KOPT-K1 (cell line): Measurements from ENCODE around the gene TRAF1.

Experiments
- H3K27ac ChIP-seq: fragments of 200-600 bp; sonication (generic); 2 replicates; pipeline ENCODE4 v1.5.1; 2016; ENCODE audit warnings: antibody characterized with exemption, mild to moderate bottlenecking, low read depth, low read length; ENCODE audit not compliant: poor library complexity, severe bottlenecking
- H3K36me3 ChIP-seq: fragments of 200-600 bp; sonication (generic); 2 replicates; pipeline ENCODE4 v1.5.1; 2017; ENCODE audit warnings: antibody characterized with exemption, mild to moderate bottlenecking, low read length, moderate library complexity; ENCODE audit not compliant: insufficient read depth
- H3K9me3 ChIP-seq: fragments of 200-600 bp; sonication (generic); 2 replicates; pipeline ENCODE4 v1.5.1; 2017; ENCODE audit warnings: antibody characterized with exemption, low read length, mild to moderate bottlenecking; ENCODE audit not compliant: insufficient read depth, poor library complexity, severe bottlenecking

Gene TRAF1

DNA sequence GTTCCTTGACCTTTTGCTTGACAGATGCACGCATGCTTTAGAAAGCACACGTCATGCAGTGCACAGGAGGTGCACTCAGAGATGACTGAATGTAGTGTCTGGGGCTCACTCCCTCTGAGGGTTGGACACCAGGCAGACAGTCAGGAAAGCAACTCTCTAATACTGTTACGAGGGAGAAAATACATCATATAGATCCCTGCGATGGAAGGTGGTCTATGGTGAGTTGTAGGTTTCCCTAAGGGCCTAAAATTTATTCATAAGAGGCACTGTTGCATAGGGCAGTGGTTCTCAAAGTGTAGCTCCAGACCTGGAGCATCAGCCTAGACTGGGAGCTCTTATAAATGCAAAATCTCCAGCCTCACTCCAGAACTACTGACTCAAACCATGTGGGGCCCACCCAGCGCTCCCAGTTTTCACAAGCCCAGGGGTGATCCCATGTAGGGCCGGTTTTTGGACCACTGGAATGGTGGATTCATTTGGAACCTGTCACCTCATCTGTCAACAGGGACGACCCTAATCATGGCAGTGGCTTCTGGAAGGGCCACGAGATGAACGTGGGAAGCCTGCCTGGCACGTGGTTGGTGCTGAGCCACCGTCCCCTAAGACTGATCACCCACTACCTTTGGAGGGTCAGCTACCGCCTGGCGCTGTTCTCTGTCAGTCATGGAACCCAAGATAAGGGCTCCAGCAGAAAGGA lies 32.8 kb downstream of the TRAF1 start:
- Histone ChIP-seq H3K36me3 (no peaks in the 10 kb centered on the region), H3K9me3 (no peaks in the 10 kb centered on the region), H3K27ac (peak overlapping the region; percentile 98)

- Histone ChIP-seq H3K27ac (peak overlapping the region; percentile 98), H3K9me3 (no peaks in the 10 kb centered on the region), H3K36me3 (no peaks in the 10 kb centered on the region)
Observed at GRCh38 chr9:120892748-120893610, 33.6 kb downstream of the TRAF1 start.

DNA sequence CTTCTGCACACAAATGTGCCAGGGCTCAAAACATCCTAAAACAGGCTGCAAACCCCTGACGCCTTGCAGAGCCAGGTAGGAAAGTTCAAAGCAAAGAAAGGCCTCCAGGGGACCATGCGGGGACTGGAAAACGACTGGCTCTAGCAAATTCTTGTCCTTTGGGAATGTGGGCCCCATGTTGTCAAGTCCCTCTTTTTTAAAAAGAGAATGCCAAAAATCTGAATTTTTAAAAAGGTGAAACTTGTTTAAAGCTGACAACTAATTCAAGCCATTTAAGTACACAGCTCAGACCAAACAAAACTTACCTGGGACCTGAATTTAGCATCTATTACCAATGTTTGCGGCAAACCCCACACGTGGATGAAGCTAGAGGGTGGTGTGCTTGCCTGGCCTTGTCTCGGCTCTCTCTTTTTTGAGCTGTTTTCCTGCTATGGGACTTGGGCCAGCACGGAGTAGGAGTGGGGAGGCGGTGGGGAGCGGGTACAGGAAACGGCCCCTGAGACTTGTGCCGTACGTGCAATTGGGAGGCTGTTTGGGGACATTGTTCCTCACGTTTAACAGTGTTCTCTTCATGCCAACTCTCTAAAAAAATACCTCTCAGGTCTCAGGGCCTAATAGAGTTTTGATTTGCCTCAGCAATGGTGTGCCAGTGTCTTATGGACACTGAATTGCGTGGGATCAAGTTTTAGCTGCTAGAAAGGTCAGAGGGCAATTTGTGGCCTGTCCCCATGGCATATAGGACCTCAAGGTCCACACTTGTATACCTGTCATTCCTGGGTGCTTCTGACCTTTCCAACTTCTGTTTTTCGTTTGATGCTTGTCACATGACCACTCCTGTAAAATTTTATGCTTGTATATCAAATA lies 34.5 kb downstream of the TRAF1 start:
- H3K36me3 ChIP-seq: no peaks in the 10 kb centered on the region
- H3K9me3 ChIP-seq: no peaks in the 10 kb centered on the region
- peak overlapping the region; percentile 98 for H3K27ac ChIP-seq

- Histone ChIP-seq H3K27ac (peak overlapping the region; percentile 98), H3K36me3 (no peaks in the 10 kb centered on the region), H3K9me3 (no peaks in the 10 kb centered on the region)
Observed at GRCh38 chr9:120891245-120891883, 35.2 kb downstream of the TRAF1 start.

DNA sequence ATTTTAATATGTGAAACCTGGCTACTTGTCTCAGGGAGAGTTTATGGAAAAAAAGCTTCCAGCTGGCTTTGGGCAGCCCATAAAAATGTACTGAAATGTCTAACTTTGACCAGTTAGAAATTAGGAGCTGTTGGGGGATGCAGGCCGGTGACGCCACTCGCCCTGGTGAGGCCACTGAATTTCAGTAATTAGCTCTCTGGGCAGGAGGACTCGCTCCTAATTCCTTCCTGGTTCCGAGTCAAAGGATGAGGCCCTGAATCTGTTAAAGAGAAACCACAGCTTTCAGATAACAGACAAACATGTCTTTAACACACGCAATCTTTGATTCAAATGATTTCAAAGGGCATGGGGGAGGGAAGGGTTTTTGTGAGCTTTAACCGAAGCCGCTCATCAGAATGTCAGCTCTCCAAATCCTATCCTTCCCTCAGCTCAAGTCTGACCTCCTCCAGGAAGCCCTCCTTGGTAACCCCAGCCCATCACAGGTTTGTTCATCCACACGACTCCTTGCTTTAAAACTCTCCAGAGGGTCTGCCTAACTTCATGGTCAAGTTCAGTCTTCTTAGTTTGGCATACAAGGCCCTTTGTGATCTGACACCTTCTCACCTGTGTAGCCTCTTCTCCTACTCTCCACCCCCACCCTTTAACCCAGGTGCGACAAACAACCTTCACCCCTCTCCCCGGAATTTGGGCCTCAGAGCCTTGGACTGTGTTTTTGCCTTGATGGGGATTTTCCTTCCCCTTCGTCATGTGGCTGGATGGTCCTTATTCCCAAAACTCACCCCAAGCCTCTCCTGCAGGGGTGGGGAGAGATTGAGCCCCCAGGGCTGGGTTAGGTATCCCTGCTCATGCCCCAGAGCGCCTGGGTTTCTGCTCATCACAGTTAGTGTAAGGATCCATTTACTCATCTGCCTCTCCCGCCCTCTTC lies 36.0 kb downstream of the TRAF1 start:
- Histone ChIP-seq H3K27ac (peak overlapping the region; percentile 98), H3K9me3 (no peaks in the 10 kb centered on the region), H3K36me3 (no peaks in the 10 kb centered on the region)

DNA sequence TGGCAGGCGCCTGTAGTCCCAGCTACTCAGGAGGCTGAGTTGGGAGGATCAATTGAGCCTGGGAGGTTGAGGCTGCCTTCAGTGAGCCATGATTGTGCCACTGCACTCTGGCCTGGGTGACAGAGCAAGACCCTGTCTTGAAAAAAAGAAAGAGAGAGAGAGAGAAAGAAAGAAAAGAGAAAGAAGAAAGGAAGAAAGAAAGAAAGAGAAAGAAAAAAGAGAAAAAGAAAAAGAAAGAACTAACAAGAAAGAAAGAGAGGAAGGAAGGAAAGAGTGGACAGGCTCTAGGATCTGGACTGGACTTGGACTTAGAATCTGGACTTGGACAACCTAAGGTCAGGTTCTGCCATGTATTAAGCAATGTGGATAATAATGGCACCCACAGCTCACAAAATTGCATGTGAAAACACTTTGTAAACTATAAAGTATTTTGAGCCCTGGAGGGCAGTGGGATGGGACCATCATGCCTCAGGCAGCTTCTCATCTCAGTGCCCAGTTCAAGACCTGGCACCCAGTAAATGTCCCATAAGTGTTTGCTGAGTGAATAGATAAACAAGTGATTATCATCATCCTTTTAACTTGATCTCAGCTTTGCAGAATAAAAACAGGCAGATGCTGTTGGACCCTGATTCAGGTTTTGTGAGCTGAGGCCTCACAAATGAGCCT lies 36.9 kb downstream of the TRAF1 start:
- Histone ChIP-seq H3K36me3 (no peaks in the 10 kb centered on the region), H3K9me3 (no peaks in the 10 kb centered on the region), H3K27ac (peak overlapping the region; percentile 98)

GRCh38 chr9:120888626-120889025 lies 38.0 kb downstream of the TRAF1 start:
- H3K36me3 ChIP-seq: no peaks in the 10 kb centered on the region
- no peaks in the 10 kb centered on the region for H3K9me3 ChIP-seq
- H3K27ac ChIP-seq: no peak overlapping the region

GRCh38 chr9:120886490-120886967 lies 40.1 kb downstream of the TRAF1 start:
- Histone ChIP-seq H3K36me3 (no peaks in the 10 kb centered on the region), H3K9me3 (no peaks in the 10 kb centered on the region), H3K27ac (peak overlapping the region; percentile 19)

GRCh38 chr9:120885958-120886357 lies 40.6 kb downstream of the TRAF1 start:
- no peaks in the 10 kb centered on the region for H3K9me3 ChIP-seq
- peak overlapping the region; percentile 19 for H3K27ac ChIP-seq
- no peaks in the 10 kb centered on the region for H3K36me3 ChIP-seq

GRCh38 chr9:120885457-120885856 lies 41.1 kb downstream of the TRAF1 start:
- Histone ChIP-seq H3K36me3 (no peaks in the 10 kb centered on the region), H3K27ac (peak overlapping the region; percentile 19), H3K9me3 (no peaks in the 10 kb centered on the region)

DNA sequence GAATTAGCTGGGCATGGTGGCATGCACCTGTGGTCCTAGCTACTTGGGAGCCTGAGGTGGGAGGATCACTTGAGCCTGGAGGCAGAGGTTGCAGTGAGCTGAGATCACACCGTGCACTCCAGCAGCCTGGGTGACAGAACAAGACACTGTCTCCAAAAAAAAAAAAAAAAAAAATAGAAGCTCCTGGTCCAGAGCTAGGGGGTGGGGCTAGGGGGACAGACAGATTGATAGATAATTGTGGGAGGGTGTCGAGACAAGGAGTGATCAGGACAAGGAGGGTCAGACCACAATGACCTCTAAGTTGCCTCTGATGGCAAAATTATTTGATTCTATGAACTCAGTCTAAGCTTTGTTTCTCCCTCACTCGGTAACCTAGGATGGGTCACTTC lies 43.0 kb downstream of the TRAF1 start:
- no peak overlapping the region for H3K27ac ChIP-seq
- H3K36me3 ChIP-seq: no peaks in the 10 kb centered on the region
- H3K9me3 ChIP-seq: no peaks in the 10 kb centered on the region

GRCh38 chr9:120882935-120883607 lies 43.5 kb downstream of the TRAF1 start:
- H3K36me3 ChIP-seq: no peaks in the 10 kb centered on the region
- no peak overlapping the region for H3K27ac ChIP-seq

DNA sequence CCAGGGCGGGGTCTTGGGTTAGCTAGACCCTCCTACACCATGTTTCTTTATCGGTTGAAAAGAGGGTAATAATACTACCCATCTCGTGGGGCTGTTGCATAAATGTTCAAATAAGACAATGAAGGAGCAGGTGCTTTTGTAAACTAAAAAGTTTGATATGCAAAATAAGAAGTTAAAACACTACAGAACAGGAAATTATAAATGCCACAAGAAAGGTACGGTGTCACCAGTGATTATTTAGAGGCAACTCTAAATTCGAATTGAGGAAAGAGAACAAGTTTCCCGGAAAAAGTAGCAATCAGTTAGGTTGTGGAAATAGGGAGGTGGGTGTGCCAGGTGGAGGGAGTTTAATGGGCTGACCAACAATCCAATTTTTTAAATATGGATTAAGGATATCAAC lies 47.1 kb downstream of the TRAF1 start:
- H3K9me3 ChIP-seq: no peaks in the 10 kb centered on the region
- H3K27ac ChIP-seq: peak overlapping the region; percentile 97

More at GRCh38 chr9:120882935-120883607, 43.5 kb downstream of the TRAF1 start:
- H3K9me3 ChIP-seq: no peaks in the 10 kb centered on the region

More for the DNA sequence above, 47.1 kb downstream of the TRAF1 start:
- peaks cover 3% of the 10 kb centered on the region for H3K36me3 ChIP-seq
